Dermis microvascular lymphatic vessel endothelial cell (primary cell): ENCODE results near the gene NXN. TPM values are rescaled to one million over a fixed set of nuclear protein-coding genes. Genes with fewer than 3 reads are reported as not detected.
"Not testable (repeated sequence)": the region's sequence is repeated elsewhere in the genome, so short reads cannot be mapped to it uniquely, and the experiment has no call there.

Experiments
- DNase-seq, 2 donors: peaks; one replicate each; pipeline versions ENCODE4 v3.0.0 to v3.0.0-alpha.2; 2010; ENCODE audit warnings: low read depth in 2 of 2
- total RNA-seq: library from RNA; depleted of rRNA; stranded (reverse); fragments of >200 nt; gene quantifications from 2 replicates; pipeline ENCODE4 v1.2.1, GENCODE V29; 2014

The NXN gene
- total RNA-seq, 1 donor from 2014 or later, result 91.7 TPM

DNA sequence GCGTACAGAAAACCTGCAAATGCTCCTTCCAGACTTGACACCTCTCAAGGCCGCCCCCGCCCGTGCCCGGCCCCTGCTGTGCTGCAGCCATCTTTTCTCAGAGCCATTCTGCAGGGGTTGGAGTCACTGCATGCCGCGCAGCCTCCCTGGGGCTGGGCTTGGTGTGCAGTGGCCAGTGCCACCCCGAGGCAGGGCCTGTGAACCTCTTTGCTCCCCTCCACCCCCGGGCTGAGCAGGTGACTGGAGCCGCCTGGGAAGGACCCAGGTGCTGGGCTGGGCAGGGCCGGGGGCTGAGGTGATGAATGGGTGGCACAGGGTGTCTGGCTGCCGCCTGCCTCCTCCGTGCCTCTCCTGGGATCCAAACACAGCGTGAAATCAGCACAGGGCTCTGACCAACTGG, 177.1 kb downstream of the NXN start:
- DNase-seq, result no peak

GRCh38 chr17:801660-802059, 177.9 kb downstream of the NXN start:
- no peak for DNase-seq

DNA sequence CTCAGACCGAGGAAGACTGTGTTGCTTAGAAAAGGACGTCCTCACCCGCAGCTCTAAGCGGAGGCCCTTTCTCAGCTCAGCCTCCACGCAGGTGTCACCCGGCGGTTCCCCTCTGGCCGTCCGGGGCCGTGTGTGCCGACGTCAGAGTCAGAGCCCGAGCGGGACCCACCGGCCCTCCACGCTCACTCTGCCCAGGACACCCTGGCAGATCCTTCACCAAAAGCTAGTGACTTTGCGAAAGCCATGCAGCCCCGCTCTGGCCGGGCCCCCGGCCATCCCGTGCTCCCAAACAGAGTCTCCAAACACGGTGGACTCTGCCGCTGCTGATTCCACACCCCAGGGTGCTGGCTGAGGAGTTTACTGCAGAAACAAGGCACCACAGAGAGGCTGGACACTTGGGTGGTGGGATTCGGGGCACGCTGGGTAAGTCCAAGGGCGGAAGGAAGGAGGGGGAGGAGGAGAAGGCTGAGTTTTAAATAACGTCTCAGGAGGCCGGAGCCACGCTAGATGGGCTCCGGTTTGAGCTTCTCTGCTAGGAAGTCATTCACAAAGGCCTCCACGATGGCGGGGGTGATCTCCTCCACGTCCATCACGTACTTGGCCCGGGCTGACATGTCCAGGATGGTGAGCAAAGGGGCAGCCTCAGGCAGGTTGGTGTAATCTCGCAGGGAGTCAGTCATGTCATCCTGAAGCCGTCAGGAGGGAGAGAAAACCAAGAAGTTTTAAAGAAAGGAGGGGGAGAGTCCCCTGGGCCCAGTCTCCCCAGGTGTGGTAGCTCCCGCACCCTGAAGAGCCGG, 178.9 kb downstream of the NXN start:
- no peak for DNase-seq

DNA sequence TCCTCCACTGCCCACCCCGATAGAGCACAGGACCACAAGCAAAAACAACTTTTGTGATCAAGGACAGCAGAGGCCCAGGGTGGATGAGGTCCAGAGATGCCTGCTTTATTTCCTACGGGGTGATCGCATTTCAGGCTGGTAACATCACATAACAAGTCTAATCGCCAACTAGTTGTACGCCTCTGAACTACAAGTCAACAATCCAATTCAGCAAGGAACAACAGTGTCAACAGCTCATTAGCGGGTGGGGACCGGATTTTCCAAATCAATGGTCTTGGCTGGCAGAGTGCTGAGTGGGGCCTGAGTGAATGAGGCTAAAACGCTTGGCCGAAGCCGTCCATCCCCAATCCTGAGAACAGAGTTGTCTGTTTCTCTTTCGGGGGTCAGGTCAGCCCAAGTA, 180.3 kb downstream of the NXN start:
- DNase-seq, result no peak

GRCh38 chr17:798246-798645, 181.3 kb downstream of the NXN start:
- no peak for DNase-seq

- peak in 1 of 2 donors; percentile 55 for DNase-seq
Measured at GRCh38 chr17:797236-797840, 182.2 kb downstream of the NXN start.

DNA sequence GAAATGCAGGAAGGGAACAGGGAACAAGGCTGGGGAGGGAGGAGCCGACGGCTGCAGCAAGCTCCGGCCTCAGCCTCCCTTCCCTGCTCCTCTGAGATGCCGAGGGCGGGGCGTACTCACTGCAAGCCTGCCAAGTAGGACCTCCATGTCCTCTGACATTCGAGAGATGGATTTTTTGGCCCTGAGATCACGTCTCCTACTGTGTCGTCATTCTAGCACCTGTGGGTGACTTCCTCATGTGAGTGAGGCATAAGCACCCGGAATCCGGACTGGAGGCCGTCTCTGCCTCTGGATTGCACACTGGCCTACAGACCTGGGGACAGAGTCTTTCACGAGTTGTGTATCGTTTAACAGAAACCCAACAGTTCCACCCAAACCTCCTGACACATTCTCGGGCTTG, 183.0 kb downstream of the NXN start:
- DNase-seq, result no peak

DNA sequence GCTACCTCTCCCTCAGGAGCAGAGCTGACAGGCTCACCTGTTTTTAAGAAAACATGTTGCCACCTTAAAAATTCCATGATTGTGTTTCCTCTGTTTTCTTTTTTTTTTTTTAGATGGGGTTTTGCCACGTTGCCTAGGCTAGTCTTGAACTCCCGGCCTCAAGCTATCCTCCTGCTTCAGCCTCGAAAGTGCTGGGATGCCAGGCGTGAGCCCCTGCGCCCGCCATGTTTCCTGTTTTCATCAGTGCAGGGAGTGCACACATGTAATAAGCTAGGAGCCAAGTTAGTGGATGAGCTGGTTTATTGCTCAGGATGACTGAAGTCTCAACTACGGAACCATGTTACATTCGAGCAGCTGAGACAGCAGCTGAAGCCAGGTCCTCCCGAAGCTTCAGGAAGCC, 183.9 kb downstream of the NXN start:
- peak in 1 of 2 donors; percentile 40 for DNase-seq

DNA sequence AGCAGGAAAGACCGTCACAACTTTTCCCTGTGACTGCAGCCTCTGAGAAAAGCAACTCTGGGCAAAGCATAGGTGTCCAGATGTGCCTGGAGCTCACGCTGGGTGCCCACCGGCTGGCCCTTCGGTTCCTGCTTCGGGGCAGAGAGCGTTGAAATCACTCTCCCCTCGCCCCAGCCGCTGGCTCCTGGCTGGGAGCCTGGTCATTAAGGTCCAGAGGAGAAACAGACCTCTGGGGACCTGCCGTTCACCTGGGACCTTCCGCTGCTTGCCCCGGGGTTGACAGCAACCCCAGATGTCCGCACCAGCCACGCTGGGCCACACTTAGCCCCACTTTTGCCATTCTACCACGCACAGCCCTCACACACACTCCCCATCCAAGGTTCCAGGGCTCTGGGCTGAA, 184.3 kb downstream of the NXN start:
- DNase-seq, result no peak

DNA sequence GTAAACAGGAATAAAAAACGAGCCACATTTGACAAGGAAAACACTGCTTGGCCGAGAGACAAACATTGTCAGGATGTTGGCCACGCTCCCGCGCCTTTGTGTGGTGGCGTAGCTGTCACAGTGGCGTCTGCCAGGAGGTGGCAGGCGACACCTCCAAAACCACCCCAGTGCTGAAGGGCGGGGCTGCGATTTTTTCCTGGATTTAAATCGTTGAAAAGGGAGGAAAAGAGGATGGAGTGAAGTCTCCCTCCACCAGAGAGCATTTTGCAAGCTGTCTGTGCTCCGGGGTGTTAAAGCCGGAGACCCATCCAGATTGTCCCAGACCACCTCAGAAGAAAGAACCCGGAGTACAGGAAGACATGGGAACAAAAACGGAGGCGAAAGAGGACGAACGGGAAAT, 184.7 kb downstream of the NXN start:
- DNase-seq, result peak; percentile 89 to 90

GRCh38 chr17:792277-792676, 187.3 kb downstream of the NXN start:
- DNase-seq, result peak; percentile 59 to 74

GRCh38 chr17:791829-792228, 187.7 kb downstream of the NXN start:
- DNase-seq, result no peak

- not testable (repeated sequence) for DNase-seq
Measured at GRCh38 chr17:790874-791247, 188.7 kb downstream of the NXN start.

DNA sequence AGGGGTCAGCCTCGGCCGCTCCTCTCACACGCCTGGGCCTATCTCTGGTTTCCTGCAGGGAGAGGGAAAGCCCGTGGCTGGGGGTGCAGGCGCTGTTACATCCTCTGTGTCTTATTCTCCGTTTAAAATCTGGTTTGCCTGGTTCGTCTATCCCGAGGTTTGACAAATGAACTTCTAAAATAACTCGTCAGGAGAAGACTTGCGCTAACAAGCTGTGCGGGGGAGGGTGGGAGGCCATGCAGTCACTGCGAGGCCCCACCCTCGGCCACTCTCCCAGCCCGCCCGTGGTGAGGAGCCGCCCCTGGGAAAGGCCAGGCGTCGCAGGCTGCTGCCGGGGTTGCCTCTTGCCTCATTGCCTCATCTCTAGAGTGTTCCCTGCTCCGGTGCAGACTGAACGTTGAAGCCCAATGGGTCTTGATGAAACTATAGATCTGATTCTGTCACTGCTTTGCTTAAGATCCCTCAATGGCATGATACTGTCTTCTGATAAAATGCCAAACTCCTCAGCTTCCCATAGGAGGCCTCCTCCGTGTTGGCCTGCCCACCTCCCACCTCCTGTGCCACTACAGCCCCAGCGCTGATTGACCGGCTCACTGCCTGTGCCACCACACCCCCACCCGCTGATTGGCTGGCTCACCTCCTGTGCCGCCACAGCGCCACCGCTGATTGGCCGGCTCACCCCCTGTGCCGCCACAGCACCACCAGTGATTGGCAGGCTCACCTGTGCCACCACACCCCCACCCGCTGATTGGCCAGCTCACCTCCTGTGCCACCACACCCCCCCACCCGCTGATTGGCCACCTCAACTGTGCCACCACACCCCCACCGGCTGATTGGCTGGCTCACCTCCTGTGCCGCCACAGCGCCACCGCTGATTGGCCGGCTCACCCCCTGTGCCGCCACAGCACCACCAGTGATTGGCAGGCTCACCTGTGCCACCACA, 189.4 kb downstream of the NXN start:
- not testable (repeated sequence) for DNase-seq

GRCh38 chr17:789160-789840, 190.3 kb downstream of the NXN start:
- no peak for DNase-seq

DNA sequence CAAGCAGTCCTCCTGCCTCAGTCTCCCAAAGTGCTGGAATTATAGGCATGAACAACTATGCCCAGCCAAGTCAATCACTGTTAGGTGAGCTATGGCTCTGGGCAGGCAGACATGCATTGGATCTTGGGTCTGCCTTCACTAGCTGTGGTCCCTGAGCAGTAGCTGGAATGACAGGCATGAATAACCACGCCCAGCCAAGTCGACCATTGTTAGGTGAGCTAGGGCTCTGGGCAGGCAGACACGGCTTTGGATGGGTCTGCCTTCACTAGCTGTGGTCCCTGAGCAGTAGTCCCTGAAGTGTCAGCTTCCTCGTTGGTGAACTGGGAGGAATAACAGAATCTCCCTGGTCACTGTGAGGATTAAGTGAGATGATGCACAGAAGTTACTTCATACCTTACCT, 191.0 kb downstream of the NXN start:
- DNase-seq, result no peak

DNA sequence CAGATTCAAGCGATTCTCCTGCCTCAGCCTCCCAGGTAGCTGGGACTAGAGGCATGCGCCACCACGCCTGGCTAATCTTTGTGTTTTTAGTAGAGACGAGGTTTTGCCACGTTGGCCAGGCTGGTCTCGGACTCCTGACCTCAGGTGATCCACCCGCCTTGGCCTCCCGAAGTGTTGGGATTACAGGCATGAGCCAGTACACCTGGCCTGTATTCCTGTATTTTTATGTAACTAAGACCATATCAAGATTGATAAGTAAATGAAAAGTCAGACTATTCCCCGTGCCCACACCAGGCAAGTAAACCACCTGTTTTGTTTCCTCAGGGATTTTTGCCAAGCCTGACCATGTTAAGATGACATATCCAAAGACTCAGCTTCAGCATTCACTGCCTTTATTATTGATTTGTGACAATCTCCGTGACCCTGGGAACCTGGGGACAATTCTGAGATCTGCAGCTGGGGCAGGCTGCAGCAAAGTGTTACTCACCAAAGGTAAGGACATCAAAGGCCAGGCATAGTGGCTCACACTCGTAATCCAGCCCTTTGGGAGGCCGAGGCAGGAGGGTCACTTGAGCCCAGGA, 191.8 kb downstream of the NXN start:
- no peak for DNase-seq

GRCh38 chr17:785901-786300, 193.7 kb downstream of the NXN start:
- DNase-seq, result not testable (repeated sequence)

- DNase-seq, result no peak
Measured at GRCh38 chr17:784143-784542, 195.4 kb downstream of the NXN start.

GRCh38 chr17:781805-782731, 197.5 kb downstream of the NXN start, which contains the start of the genes GLOD4 and MRM3:
Gene GLOD4 (minus strand): TSS chr17:782280. CDS start chr17:782255, 25 bp downstream.
Gene MRM3 (plus strand): TSS chr17:782353. CDS start chr17:782379, 26 bp downstream.
- DNase-seq, result peak; percentile 76 to 90
